Skeletal muscle tissue (tissue), 4 donors: Measurements from ENCODE around the gene NFATC1. TPM values are rescaled to one million over a fixed set of nuclear protein-coding genes. Genes with fewer than 3 reads are reported as not detected.

Source experiments
- H3K27ac ChIP-seq: one replicate; pipeline ENCODE4 v1.7.0; 2013; ENCODE audit warnings: mild to moderate bottlenecking, low read depth, low read length, inconsistent platforms
- H3K27me3 ChIP-seq, 3 donors: one replicate each; pipeline ENCODE4 v1.7.0; 2013; ENCODE audit warnings: low read length in 3 of 3; ENCODE audit not compliant: control insufficient read depth in 3 of 3, insufficient read depth in 3 of 3
- H3K36me3 ChIP-seq, 3 donors: one replicate each; pipeline ENCODE4 v1.7.0; 2013; ENCODE audit warnings: low read length in 3 of 3; ENCODE audit not compliant: control insufficient read depth in 3 of 3, insufficient read depth in 3 of 3
- H3K4me1 ChIP-seq, 3 donors: one replicate each; pipeline ENCODE4 v1.7.0; 2013; ENCODE audit warnings: low read length in 3 of 3, mild to moderate bottlenecking in 3 of 3; ENCODE audit not compliant: control insufficient read depth in 3 of 3, insufficient read depth in 3 of 3
- H3K4me3 ChIP-seq, 3 donors: one replicate each; pipeline ENCODE4 v1.7.0; 2013; ENCODE audit warnings: low read length in 3 of 3
- H3K9ac ChIP-seq, 3 donors: one replicate each; pipeline ENCODE4 v1.7.0; 2013; ENCODE audit warnings: low read length in 3 of 3, mild to moderate bottlenecking in 3 of 3, moderate library complexity in 2 of 3, low read depth in 1 of 3
- H3K9me3 ChIP-seq, 3 donors: one replicate each; pipeline ENCODE4 v1.7.0; 2013; ENCODE audit warnings: low read length in 3 of 3; ENCODE audit not compliant: control insufficient read depth in 3 of 3
- total RNA-seq: library from RNA; depleted of rRNA; stranded (reverse); fragments of >200 nt; gene quantifications from one replicate; pipeline ENCODE4 v1.2.3, GENCODE V29; 2014
- donor health status: Osteomylitis.

The NFATC1 gene
- total RNA-seq, 1 donor from 2014 or later = 10.4 TPM

DNA sequence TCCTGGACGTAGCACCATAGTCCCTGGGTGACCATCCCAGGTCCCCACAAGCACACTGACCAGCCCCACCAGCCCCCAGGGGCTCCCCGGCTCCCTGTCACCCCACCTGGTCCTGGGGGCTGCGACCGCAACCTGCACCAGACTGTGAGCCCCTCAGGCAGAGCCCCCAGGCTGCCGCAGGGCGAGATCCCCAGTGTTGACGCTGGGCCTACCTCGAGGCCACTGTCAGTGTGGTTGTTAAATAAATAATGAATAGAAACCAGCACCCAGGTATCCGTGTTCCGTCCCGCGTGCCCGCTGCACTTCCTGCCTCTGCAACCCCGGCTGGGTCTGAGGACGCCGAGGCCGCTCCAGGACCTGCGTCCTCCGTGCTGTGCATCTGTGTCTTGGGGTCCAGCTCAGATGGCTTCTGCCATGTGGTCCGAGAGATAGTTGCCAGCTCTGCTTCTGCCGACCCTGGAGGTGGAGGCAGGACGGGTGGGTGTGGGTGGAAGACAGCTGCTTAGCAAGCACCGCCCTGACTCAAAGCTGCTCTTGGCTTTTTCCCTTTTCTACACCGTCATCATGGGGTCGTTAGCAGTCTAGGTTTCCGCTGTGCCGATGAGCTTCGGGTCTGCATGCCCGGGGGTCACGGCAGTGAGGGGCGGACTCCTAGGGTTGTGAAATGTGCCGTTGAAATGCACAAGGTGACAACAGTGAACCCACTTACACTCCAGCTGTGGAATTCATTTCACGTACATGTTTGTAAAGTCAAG is 74.2 kb downstream of the NFATC1 start:
- Histone ChIP-seq H3K4me3 (no peak overlapping the region), H3K9ac (no peak overlapping the region), H3K4me1 (peaks cover 2 to 9% (median 3%) of the 10 kb centered on the region in 3 donors), H3K9me3 (peaks cover 0 to under 1% (median 0%) of the 10 kb centered on the region in 3 donors), H3K36me3 (peaks cover 18 to 30% (median 27%) of the 10 kb centered on the region in 3 donors), H3K27ac (no peak overlapping the region), H3K27me3 (no peaks in the 10 kb centered on the region)

DNA sequence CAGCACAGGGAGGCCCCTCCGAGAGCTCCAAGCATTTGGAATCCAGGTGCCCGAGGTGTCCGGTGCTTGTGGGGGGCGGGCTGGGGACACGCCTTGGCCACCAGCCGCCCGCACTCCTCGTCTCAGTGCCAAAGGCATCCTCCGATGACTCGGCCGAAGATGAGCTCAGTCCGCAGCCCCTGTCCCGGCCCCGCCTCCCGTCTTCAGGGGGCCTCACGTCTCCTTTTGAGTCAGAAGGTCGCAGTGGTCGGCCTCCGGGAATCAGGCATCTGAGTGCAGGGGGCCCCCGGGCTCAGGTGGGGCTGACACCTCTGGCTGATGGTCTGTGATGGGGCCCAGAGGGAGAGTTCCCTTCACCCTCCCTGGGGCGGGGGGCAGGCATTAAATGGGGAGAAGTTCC is 74.8 kb downstream of the NFATC1 start:
- peaks cover under 1 to 3% (median 2%) of the 10 kb centered on the region in 3 donors for H3K4me1 ChIP-seq
- no peak overlapping the region for H3K27ac ChIP-seq
- H3K9me3 ChIP-seq = peaks cover 0 to 6% (median 0%) of the 10 kb centered on the region in 3 donors
- H3K27me3 ChIP-seq = no peaks in the 10 kb centered on the region
- H3K36me3 ChIP-seq = peaks cover 18 to 34% (median 33%) of the 10 kb centered on the region in 3 donors
- H3K9ac ChIP-seq = no peak overlapping the region
- H3K4me3 ChIP-seq = no peak overlapping the region

DNA sequence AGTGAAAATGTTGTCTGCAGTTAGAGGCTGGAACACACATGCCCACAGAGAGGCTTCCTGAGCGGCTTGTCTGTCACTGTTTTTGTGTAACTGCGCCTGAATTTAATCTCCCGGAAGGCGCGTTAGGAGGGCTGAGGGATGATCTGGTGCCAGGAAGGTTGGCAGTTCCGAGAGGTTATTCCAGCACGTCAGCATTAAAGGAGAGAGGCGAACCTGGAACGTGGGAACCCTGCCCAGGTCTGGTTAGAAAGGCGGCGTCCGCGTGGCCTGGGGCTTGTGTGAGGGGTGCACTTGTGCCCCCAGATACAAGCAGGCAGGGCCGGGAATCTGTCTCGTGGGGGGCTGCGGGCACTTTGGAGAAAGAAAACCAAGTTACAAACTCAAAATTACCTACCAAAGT is 75.3 kb downstream of the NFATC1 start:
- H3K9me3 ChIP-seq = peaks cover 0 to 6% (median 0%) of the 10 kb centered on the region in 3 donors
- no peak overlapping the region for H3K4me3 ChIP-seq
- no peak overlapping the region for H3K9ac ChIP-seq
- no peaks in the 10 kb centered on the region for H3K4me1 ChIP-seq
- peaks cover 18 to 34% (median 33%) of the 10 kb centered on the region in 3 donors for H3K36me3 ChIP-seq
- no peak overlapping the region for H3K27ac ChIP-seq
- H3K27me3 ChIP-seq = no peaks in the 10 kb centered on the region

DNA sequence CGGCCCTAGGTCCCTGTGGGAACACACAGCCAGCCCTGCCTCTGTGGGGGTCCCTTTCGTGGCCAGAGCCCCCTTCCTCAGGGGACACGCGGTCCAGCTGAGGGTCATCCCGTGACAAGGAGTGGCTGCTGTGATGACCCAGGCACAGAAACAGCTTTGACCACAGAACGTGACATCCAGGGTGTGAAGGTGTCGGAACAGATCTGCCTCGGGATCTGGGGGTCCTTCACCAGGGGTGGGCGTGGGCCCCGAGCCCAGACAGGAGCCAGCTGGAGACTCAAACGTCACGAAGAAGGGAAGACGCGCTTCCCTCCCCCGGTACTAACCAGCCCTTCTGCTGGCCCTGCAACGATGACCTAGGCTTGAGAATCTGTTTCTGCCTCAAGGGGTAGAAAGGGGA is 75.9 kb downstream of the NFATC1 start:
- H3K4me3 ChIP-seq = no peak overlapping the region
- peaks cover 0 to 6% (median 0%) of the 10 kb centered on the region in 3 donors for H3K9me3 ChIP-seq
- no peaks in the 10 kb centered on the region for H3K4me1 ChIP-seq
- no peaks in the 10 kb centered on the region for H3K27me3 ChIP-seq
- peaks cover 18 to 37% (median 36%) of the 10 kb centered on the region in 3 donors for H3K36me3 ChIP-seq
- no peak overlapping the region for H3K27ac ChIP-seq
- no peak overlapping the region for H3K9ac ChIP-seq

DNA sequence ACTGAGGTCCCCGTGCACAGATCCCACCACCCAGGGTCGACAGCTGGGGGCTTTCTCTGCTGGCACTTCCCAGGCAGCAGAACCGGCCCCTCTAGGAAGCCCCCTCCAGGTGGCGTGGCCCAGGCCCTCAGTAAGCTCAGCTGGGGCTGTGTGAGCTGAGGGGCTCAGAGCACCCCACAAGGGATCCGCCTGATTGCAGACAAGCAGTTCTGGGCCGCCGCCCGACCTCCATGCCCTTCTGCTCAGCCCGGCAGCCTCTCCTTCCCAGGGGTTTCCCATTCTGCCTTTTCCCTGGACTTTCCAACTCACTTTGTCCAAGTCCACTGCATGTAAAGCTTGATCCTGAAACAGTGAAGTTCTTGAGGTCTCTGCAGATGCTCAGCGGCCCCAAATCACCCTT is 76.4 kb downstream of the NFATC1 start:
- no peak overlapping the region for H3K27ac ChIP-seq
- no peak overlapping the region for H3K9ac ChIP-seq
- H3K27me3 ChIP-seq = no peaks in the 10 kb centered on the region

DNA sequence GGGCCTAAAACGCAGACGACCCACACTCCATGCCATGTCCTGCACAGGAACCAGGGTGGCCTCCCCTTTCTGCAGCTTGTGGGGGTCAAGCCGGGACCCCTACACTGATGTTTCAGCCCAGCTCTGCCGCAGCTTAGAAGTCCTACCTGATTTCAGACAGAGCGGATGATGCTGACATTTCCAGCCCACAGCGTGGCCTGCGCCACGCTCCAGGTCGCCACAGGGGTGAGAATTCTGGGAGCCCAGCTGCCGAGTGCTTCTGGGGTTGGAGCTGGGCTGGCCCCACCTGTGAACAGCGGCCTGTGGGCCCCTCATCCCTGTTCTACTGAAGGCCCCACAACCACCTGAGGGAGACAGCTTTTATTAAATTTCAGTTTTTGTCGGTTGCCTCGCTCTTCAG is 77.2 kb downstream of the NFATC1 start:
- no peak overlapping the region for H3K9ac ChIP-seq
- H3K27ac ChIP-seq = no peak overlapping the region
- H3K9me3 ChIP-seq = peaks cover 0 to 6% (median 0%) of the 10 kb centered on the region in 3 donors
- no peaks in the 10 kb centered on the region for H3K4me1 ChIP-seq
- no peak overlapping the region for H3K4me3 ChIP-seq
- H3K36me3 ChIP-seq = peaks cover 13 to 33% (median 32%) of the 10 kb centered on the region in 3 donors
- no peaks in the 10 kb centered on the region for H3K27me3 ChIP-seq

More for the DNA sequence above, 76.4 kb downstream of the NFATC1 start:
- peaks cover 18 to 40% (median 39%) of the 10 kb centered on the region in 3 donors for H3K36me3 ChIP-seq
- peaks cover 0 to 6% (median 0%) of the 10 kb centered on the region in 3 donors for H3K9me3 ChIP-seq
- H3K4me1 ChIP-seq = no peaks in the 10 kb centered on the region
- no peak overlapping the region for H3K4me3 ChIP-seq

DNA sequence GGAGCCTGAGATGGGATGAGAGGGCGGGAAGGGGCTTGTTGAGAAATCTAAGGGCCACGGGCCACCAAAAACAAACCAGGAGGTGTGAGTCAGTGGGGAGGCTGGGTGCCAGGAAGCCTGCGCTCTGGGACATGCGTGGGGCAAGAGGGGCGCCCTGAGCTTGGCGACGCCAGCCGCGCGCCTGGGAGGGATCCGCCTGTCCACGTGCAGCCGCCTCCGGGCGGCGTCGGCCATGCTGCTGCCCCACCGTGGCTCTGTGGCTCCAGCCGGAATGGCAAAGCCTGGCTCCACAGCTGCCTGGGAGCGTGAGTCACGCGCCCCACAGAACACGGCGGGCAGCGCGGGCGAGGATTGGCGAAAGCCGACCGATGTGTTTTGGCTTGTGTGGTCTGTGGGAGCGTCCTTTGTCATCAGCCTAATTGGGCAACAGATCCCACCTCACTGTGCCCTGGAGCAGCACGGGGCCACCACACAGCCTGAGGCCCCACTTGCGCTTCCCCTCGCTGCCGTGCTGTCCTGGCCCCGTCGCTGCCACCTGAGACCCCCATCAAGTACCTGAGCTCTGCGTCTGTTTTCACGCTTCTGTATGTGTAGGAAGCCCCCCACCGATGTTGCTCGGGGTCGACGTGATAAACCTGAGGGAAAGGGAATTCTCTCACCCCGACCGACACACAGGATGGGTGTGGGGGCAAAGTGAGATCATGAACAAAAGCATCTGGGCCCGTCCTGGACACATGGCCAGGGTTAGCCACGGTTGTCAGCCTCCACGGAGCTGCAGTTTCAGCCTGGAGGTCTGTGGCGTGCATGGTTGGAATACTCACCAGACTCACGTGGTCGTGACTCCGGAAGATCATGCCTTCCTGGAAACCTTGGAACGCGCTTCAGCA is 80.5 kb downstream of the NFATC1 start:
- Histone ChIP-seq H3K27ac (no peak overlapping the region), H3K36me3 (peaks cover 11 to 28% (median 26%) of the 10 kb centered on the region in 3 donors), H3K27me3 (no peaks in the 10 kb centered on the region), H3K9me3 (peaks cover 0 to 6% (median 0%) of the 10 kb centered on the region in 3 donors), H3K4me1 (peaks cover 0 to 8% (median 2%) of the 10 kb centered on the region in 3 donors), H3K4me3 (no peak overlapping the region), H3K9ac (no peak overlapping the region)

DNA sequence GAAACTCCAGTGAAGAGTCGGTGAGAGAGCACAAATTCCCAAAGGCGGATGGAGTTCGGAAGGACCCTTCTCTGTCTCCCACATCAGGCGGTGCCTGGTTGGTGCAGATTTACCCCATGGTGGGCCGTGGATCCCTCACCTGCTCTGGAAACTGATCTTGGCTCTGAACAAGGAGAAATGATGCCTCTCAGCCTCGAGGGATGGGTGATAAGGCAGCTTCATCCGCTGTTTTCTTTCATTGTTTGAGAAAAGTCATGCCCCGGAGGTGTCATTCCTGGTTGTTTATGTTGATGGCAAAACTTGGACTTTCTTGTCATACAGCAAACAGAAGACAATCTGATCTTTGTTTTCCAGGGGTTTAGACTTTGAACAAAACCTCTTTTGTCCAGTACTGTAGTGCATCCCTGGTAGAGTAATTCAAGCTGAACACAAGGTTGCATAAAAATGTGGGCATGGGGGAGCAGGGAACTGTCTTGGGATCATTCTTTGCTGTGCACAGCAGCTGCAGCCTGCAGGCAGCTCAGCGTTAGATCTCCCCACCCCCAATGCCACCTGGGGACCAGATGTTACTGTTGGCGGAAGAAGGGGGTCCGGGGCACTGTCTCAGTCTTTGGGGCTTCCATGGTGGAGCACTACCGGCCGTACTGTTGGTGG is 81.3 kb downstream of the NFATC1 start:
- peaks cover 11 to 28% (median 26%) of the 10 kb centered on the region in 3 donors for H3K36me3 ChIP-seq
- peaks cover 0 to 6% (median 0%) of the 10 kb centered on the region in 3 donors for H3K9me3 ChIP-seq
- H3K27me3 ChIP-seq = no peaks in the 10 kb centered on the region
- H3K4me1 ChIP-seq = peaks cover 0 to 8% (median 2%) of the 10 kb centered on the region in 3 donors
- no peak overlapping the region for H3K27ac ChIP-seq
- no peak overlapping the region for H3K4me3 ChIP-seq
- no peak overlapping the region for H3K9ac ChIP-seq

DNA sequence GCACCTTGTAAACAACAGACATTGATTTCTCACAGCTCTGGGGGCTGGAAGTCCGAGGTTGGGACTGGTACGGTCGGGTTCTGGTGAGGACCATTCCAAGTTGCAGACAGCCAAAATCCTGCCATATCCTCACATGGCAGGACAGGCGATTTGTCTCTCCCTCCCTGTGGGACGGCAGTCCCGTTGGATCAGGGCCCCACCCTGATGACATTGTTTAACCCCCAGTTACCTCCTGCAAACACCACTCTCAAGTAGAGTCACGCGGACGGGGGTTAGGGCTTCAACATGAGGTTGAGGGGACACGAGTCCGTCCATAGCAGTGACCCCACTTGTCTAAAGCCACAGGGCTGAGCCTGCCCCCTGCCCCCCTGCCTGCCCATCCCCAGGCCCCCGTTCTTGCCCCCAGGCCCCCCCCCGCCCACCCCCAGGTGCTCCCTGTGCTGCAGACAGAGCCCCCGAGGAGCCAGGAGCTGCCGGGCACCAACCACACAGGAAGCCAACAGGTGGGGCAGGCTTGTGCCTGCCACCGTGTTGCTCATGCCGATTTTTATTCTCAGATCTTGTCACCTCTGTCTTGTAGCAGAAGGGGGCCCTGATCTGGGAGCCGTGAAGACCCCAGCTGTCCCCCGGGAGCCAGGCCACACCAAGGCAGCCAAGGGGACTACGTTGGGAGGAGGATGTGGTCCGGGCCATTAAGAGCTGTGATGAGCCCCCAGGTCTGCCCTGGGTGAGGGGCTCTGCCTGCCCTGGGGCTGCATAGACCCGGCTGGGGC is 82.2 kb downstream of the NFATC1 start:
- H3K27me3 ChIP-seq = no peaks in the 10 kb centered on the region
- peaks cover 0 to 6% (median 0%) of the 10 kb centered on the region in 3 donors for H3K9me3 ChIP-seq
- peaks cover 10 to 26% (median 26%) of the 10 kb centered on the region in 3 donors for H3K36me3 ChIP-seq
- no peak overlapping the region for H3K4me3 ChIP-seq
- no peak overlapping the region for H3K27ac ChIP-seq
- H3K4me1 ChIP-seq = peaks cover 0 to 8% (median 2%) of the 10 kb centered on the region in 3 donors
- H3K9ac ChIP-seq = no peak overlapping the region
